MG63 (cell line): ENCODE measurements around the gene NXT2. TPM values are rescaled to one million over a fixed set of nuclear protein-coding genes. Genes with fewer than 3 reads are reported as not detected.

Source experiments
- DNase-seq: peaks from one replicate; pipeline ENCODE4 v3.0.0-alpha.2; 2020
- H3K27me3 ChIP-seq: fragments of 250-450 bp; sonication (Bioruptor Pico); 2 replicates; pipeline ENCODE4 v1.5.1; 2020; ENCODE audit warnings: mild to moderate bottlenecking, moderate library complexity
- H3K36me3 ChIP-seq: fragments of 250-450 bp; sonication (Bioruptor Pico); 2 replicates; pipeline ENCODE4 v1.5.1; 2020; ENCODE audit warnings: mild to moderate bottlenecking, moderate library complexity
- H3K4me3 ChIP-seq: fragments of 250-450 bp; sonication (Bioruptor Pico); 2 replicates; pipeline ENCODE4 v1.5.1; 2020; ENCODE audit warnings: mild to moderate bottlenecking, moderate library complexity
- H3K9me3 ChIP-seq: fragments of 250-450 bp; sonication (Bioruptor Pico); 2 replicates; pipeline ENCODE4 v1.5.1; 2020; ENCODE audit warnings: mild to moderate bottlenecking, moderate library complexity
- total RNA-seq: library from RNA; depleted of rRNA; stranded (reverse); fragments of >200 nt; shearing (Covaris generic); gene quantifications from 2 replicates; pipeline ENCODE4 v1.2.3, GENCODE V29; 2014; ENCODE audit warnings: low replicate concordance; rRNA removed

Gene NXT2
- total RNA-seq, 1 experiment from 2014 or later: 10.7 TPM

DNA sequence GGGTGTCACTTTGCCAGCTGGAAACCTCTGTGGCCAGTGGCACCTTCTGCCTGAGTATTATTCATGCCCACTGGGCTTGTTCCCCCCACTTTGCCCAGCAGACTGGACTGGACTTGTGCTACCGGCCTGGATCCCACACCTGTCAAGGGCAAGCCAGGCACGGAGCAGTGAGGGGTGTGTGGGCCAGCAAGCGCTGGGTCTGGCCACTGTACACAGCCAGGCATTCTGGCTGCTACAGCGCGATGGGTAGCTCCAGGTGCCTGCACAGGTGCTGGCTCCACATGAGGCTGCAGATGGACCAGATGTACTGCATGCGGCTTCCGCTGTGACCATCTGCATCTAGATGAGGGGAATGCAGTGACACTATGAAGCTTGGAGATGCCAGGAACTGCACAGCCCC lies 48.8 kb downstream of the NXT2 start:
- no peaks in the 10 kb centered on the region for H3K9me3 ChIP-seq
- no peak for DNase-seq
- no peaks in the 10 kb centered on the region for H3K27me3 ChIP-seq
- no peak overlapping the region for H3K4me3 ChIP-seq
- H3K36me3 ChIP-seq: no peaks in the 10 kb centered on the region

DNA sequence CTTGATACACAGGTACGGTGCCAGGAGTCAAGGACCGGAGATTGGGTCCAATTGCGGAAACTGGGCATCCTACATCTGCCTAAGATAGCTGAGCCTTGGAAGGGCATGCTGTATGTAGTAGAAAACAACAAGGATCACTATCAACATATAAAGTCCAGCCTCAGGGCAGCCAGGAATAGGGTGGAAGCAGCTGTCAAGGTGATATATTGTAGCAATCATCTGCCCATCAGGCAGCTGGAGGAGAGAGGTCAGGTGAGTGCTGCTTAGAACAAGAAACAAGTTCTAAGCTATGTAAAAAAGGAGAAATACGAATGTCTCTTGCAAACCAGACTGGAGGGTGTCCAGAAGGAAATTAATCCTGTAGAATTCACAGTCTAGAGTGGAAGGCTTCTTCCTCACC lies 53.5 kb downstream of the NXT2 start:
- Histone ChIP-seq H3K9me3 (no peaks in the 10 kb centered on the region), H3K27me3 (no peaks in the 10 kb centered on the region), H3K4me3 (no peak overlapping the region), H3K36me3 (no peaks in the 10 kb centered on the region)
- DNase-seq: no peak

Other genes starting within 250 kb of the NXT2 start
- not detected in 2 replicates for gene GUCY2F, start 54.8 kb upstream of the NXT2 start, total RNA-seq
- gene KCNE5, start 88.3 kb downstream of the NXT2 start, total RNA-seq: 0.53 TPM in 1 of 2 replicates, not detected in the other
- 36.5 and 75.3 TPM in 2 replicates for gene ACSL4, start 196.4 kb downstream of the NXT2 start, total RNA-seq